HG03139 (cell line): ENCODE data around the gene TDRD9.

Source experiments
- ATAC-seq: cut with Tn5 transposase; IDR thresholded peaks from one replicate; pipeline ENCODE4 v1.9.1; 2021; ENCODE audit not compliant: unreplicated experiment

The TDRD9 gene

DNA sequence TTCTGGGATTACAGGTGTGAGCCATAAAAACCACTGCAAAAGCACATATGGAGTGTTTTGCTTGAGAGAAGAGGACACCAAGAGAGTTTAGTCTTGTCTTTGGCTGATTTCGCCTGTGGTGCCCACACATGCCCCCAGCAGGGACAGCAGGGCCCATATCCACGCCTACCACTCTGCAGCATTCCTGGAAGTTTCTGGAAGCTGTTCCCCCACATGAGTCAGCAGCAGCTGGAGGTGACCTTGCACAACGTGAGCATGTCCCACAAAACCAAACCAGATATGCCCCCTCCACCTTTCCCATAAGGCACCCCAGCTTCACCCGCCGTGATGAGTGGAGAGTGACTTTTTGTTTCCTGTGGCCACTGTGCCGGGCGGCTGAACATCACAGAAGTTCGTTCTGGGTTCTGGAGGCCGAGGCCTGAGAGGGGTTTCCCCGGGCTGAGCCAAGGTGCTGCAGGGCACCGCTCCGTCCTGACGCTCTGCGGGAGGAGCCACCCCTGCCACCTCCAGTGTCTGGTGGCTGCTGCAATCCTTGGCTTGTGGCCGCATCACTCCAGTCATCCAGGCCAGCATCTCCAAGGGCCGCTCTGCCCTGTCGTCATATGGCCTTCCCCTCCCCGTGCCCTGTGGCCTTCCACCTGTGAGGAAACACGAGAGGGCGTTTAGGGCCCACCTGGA is 162.0 kb downstream of the TDRD9 start:
- ATAC-seq, result no peak

- no peak for ATAC-seq
Observed at GRCh38 chr14:104091061-104091926, 163.0 kb downstream of the TDRD9 start.

GRCh38 chr14:104091927-104092771 is 163.9 kb downstream of the TDRD9 start:
- no peak for ATAC-seq

GRCh38 chr14:104092931-104093365 is 164.7 kb downstream of the TDRD9 start:
- no peak for ATAC-seq

DNA sequence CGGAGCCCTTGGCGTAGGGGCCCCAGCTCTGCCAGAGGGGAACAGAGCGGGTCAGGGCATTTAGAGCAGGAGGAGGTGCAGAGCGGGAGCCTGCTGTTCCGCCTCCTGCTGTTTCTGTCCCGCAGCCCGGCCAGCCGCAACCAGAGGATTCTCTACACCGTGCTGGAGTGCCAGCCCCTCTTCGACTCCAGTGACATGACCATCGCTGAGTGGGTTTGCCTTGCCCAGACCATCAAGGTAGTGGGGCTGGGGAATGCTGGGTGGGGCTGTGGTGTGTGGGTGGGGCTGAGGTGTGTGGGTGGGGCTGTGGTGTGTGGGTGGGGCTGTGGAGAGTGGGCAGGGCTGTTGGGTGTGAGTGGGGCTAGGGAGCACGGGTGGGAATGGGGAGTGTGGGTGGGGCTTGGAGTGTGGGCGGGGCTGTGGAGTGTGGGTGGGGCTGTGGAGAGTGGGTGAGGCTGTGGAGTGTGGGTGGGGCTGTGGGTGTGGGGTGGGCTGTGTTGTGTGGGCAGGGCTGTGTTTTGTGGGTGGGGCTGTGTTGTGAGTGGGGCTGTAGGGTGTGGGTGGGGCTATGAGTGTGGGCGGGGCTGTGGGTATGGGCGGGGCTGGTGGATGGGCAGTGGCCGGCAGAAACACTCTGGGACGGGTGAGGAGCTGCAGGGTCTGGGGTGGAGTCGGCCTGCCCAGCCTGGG is 165.3 kb downstream of the TDRD9 start:
- ATAC-seq, result no peak

- ATAC-seq, result no peak
Observed at GRCh38 chr14:104094056-104094708, 165.9 kb downstream of the TDRD9 start.

GRCh38 chr14:104094709-104095425 is 166.6 kb downstream of the TDRD9 start:
- ATAC-seq, result no peak

GRCh38 chr14:104095426-104096310 is 167.4 kb downstream of the TDRD9 start:
- no peak for ATAC-seq

DNA sequence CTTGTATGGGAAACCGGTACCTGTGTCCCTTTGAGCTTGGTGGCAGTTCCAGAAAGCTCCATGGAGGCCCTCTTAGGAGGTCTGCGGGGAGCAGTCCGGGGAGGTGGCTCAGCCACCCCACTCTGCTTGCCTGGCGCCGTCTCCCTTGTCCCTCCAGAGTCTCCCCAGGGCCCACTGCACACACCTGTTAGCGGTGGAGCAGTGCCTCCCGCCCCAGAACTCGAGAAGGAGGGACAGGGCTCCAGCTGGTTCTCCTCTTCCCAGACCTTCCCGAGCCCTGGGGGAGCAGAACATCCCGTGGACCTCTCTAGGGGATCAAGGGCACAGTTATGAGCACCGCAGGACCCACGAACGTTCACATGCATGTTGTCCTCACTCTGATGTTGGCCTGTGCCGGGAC is 168.1 kb downstream of the TDRD9 start:
- no peak for ATAC-seq

DNA sequence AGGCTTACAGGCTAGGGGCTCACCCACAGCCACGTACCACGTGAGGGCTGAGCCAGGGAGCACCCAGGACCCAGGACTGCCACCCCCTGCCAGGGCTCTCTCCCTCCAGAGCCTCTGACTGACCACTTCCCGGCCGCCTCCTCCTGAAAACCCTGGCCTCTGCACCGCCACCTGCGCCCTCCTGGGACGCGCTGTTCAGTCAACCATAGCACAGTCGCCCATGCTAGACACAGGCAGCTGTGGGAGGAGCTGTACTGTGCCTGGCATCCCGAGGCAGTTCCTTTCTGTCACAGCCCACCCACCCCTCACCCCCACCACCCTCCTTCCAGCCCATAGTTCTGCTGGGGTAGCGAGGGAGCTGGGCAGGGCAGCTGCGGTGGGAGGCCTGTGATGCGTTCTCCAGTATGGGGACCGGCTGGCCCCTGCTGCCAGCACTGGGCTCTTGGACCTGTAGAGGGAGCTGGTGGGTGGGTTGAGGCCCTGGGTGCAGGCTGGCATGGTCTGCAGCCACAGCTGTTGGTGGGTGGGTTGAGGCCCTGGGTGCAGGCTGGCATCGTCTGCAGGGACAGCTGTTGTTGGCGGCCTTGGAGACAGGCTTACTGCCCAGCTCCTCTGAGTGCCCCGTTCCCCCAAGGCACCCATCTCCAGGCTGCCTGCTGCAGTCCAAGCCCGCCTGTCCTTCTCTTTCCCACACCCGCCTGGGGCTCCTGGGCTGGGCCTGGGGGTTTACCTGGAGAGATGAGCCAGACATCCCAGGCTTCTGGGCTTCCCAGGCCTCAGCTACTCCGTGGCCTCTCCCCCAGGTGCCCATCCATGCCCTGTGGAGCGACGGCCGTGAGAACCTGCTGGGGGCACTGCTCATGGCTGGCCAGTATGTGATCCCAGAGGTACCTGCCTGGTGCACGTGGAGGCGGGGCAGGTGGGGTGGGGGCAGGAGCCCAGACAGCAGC is 168.8 kb downstream of the TDRD9 start:
- ATAC-seq, result no peak

GRCh38 chr14:104098272-104099095 is 170.2 kb downstream of the TDRD9 start:
- ATAC-seq, result no peak

GRCh38 chr14:104099096-104100041 is 171.1 kb downstream of the TDRD9 start:
- no peak for ATAC-seq

DNA sequence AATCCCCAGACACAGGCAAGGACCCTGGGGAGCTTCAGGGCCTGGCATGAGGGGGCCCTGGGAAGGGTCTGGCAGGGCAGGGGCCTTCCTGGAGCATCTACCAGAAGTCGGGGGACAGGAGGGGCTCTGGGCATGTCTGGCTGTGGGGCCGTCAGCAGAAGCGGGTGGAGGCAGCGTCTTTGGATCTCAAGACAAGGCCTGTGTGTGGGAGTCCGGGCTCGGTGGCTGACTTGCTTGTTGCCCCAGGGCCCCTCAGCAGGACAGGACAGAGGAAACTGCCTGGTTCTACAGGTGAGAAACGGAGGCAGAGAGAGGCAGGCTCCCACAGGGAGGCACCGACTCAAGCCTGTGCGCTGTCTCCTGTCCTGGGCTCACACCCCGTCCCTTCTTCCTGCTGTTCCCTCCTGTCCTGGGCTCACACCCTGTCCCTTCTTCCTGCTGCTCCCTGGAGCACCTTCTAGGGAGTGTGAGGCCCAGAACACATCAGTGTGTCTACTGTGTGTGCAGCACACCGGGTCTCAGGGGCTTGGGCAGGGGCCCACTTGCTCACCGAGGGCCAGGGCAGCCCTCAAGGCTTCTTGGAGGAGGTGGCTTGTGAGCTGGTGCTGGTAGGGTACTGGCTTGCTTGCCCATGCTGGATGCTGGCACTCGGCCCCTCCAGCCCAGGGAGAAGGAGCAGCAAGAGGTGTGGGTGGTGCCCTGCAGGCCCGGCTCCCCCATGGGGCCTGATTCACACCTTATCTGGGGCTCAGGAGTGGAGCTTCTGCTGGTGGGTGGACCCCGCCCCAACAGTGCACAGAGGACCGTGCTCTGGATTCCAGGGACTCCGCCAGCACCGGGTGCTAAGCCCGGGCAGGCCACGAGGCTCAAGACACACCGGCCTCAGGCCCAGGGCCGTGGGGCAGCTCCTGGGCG is 172.2 kb downstream of the TDRD9 start:
- no peak for ATAC-seq

GRCh38 chr14:104101086-104101621 is 172.9 kb downstream of the TDRD9 start:
- no peak for ATAC-seq
